GM19240 (cell line): ENCODE data around the gene SPTBN5.

ENCODE experiments used
- DNase-seq: peaks from one replicate; pipeline ENCODE4 v3.0.0; 2011; ENCODE audit warnings: low spot score; ENCODE audit not compliant: insufficient read length

Gene SPTBN5

DNA sequence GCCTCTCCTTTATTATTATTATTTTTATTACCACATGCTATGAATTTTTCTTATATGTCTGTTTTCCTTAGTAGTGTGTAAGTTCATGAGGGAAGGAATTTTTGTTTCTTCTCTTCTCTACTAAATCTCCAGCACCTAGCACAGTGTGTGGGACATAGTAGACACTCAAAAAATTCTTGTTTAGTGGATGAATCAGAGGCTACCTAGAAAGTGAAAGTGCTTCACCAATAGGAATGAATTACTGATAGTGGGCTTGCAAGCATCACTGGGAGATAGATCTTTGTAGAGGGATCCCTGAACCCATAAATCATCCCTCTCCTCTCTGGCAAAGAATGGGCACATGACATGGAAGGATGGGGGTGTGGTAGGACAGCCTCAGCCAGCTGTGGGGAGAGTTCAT is 8.5 kb downstream of the SPTBN5 start:
- DNase-seq = no peak

GRCh38 chr15:41884458-41884857 is 9.4 kb downstream of the SPTBN5 start:
- no peak for DNase-seq

DNA sequence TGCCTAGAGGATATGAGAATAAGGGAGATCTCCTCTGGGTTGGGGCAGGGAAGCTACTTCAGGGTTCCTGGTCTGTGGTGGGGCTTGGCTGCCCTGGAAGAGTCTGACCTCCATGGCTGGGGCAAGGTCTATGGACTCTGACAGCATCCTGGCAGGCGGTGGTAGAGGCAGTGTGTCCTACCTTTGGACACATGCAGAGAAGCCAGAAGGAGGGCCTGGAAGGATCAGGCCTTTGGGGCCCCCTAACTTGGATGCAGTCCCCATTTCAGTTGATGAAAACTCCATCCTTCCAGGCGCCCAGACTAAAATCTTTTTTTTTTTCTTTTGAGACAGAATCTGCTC is 10.4 kb downstream of the SPTBN5 start:
- DNase-seq = no peak

GRCh38 chr15:41882689-41883483 is 11.0 kb downstream of the SPTBN5 start:
- no peak for DNase-seq

GRCh38 chr15:41881920-41882688 is 11.7 kb downstream of the SPTBN5 start:
- no peak for DNase-seq

GRCh38 chr15:41881550-41881919 is 12.3 kb downstream of the SPTBN5 start:
- no peak for DNase-seq

- DNase-seq = no peak
These were observed 12.8 kb downstream of the SPTBN5 start for GRCh38 chr15:41881086-41881485.

- no peak for DNase-seq
These were observed 13.5 kb downstream of the SPTBN5 start for GRCh38 chr15:41880156-41880877.

- DNase-seq = no peak
These were observed 14.5 kb downstream of the SPTBN5 start for GRCh38 chr15:41879321-41879845.

- no peak for DNase-seq
These were observed 15.5 kb downstream of the SPTBN5 start for GRCh38 chr15:41878355-41878699.

DNA sequence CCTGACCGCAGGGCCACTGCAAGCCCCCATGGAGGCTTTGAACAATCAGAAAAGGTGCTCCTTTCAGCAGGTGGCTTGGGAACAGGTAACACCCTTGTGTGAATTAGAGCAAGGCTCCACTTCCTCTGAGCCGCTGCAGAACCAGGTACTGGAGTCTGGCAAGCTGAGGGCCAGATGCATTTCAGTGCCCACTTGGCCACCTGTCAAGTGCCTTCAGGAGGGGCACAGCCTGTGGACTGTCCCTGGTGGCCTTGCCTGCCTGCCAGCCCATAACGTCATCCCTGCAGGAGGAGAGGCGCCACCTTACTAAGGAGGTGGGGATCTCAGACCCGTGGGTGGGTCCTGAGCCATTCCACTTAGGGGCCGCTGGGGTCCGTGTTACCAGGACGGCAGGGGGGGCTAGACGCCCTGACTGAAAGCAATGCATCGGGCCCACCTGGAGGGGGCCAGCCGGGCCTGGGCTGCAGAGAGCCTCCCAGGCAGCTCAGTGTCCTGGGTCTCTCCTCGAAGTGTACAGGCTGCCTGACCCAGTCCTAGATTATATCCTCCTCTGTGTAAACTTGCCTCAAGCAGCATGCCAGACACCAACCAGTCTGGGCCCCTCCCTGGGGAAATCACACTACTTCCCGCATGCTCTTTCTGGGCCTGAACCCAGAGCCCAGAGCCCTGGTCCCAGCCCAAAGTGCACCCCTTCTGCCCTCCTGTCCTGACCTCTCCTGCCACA is 16.1 kb downstream of the SPTBN5 start:
- no peak for DNase-seq

- DNase-seq = no peak
These were observed 17.2 kb downstream of the SPTBN5 start for GRCh38 chr15:41876689-41877088.

DNA sequence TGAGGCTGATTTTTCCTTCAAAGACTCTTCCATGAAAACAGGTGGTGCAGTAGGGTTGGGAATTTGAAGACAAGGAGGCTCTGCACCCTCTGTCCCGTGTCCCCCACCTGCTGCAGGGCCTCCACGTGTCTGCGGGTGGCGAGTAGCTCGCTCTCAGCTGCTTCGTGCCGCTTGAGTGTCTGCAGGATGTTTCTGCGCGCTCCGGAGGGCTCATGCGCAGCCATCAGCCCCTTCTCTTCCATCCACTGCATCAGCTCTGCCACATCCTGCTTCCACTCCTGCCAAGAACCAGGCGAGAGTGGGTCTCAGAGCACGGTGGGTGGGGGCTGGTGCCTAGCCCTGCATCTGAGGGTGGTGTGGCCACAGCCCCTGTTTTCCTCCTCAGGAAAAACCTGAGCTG is 17.8 kb downstream of the SPTBN5 start:
- no peak for DNase-seq

- DNase-seq = no peak
These were observed 19.1 kb downstream of the SPTBN5 start for GRCh38 chr15:41874736-41875135.

DNA sequence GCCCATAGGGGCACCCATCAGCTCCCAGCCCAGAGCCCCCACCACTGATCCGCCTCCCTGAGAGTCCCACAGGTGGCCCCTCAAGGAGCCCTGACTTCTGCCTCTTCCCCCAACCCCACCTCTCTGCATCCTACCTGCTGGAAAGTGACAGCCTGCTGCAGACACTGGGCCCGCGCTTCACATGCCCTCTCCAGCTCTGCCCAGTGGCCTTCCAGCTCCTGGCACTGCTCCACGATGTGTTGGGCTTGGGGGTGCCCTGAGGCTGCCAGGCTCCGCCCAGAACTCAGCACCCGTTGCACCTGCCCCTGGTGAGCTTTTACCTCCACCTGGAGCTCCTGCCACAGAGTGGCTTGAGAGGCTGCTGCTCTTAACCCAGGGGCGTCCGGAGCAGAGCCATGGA is 20.1 kb downstream of the SPTBN5 start:
- no peak for DNase-seq

- no peak for DNase-seq
These were observed 21.6 kb downstream of the SPTBN5 start for GRCh38 chr15:41872166-41872747.

- DNase-seq = no peak
These were observed 22.5 kb downstream of the SPTBN5 start for GRCh38 chr15:41871175-41871905.

- DNase-seq = no peak
These were observed 23.2 kb downstream of the SPTBN5 start for GRCh38 chr15:41870689-41871081.

DNA sequence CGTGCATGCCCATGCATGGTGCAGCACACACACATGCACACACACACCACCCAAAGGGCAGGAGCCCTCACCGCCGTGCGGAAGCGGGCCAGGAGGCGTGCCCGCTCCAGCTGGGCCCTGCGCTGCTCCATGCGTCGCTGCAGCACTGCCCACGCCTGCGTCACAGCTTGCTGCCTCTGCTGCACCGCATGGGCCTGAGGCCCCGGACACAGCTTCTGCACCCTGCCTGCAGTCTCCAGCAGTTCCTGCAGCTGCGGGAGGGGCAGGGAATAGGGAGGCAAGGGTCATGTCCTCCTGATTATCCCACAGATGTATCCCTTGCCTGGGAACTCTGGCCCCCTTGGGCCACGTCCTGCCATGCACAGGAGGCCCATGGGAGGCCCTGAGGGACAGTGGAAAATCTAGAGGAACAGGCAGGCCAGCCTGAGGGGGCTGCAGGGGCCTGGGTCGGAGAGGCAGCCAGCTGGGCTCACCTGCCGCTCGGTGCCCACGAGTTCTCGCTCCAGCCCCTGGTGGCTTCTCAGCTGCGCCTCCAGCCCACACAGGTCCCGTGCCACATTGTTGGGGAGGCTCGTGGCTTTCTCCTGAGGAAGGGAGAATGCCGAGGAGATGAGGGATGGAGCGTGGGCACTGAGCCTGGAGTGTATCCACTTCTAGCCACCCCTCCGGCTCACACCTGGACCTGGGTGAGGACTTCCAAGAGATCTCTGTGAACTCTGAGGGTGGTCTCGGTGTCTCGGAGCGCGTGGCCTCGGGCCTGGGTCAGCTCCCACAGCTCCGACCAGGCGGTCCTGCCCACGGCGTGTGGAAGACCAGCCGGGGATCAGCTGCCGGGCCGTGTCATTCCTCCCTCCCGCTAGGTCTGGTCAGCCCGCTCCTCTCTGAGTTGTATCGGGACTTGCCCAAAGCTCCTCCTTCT is 23.8 kb downstream of the SPTBN5 start:
- no peak for DNase-seq
